ENCODE measurements around the gene IMMT. TPM values are rescaled to one million over a fixed set of nuclear protein-coding genes. Genes with fewer than 3 reads are reported as not detected.

Gene IMMT
- total and polyA plus RNA-seq, 9 of the 15 experiments (the other 6 are each of a cell fraction or from before 2014, with no cell fraction given), result 119 to 294 (median 140) TPM

GRCh38 chr2:86204458-86204857 is 9.2 kb upstream of the IMMT start (continued):
- TF ChIP-seq SFPQ (IDR thresholded peaks at IDR 0.05; ENCODE audit: low read depth, low read length) (no peak), NCOR1 (IDR thresholded peaks at IDR 0.05) (peak; percentile 79), KDM1A (IDR thresholded peaks at IDR 0.05) (peak; percentile 82 to 84), SETDB1 (IDR thresholded peaks at IDR 0.05; ENCODE audit: low read length) (no peak), CEBPB (tag; IDR thresholded peaks at IDR 0.05) (no peak), ZFP30 (CRISPR knock-in tag; IDR thresholded peaks at IDR 0.05; ENCODE audit: borderline replicate concordance) (no peak), CBX1 (IDR thresholded peaks at IDR 0.05; ENCODE audit: low read depth) (no peak), CTCF (IDR thresholded peaks at IDR 0.05 in 2 of 3, conservative IDR thresholded peaks at IDR 0.05 in 1 of 3; ENCODE audit: insufficient read depth in 2 of 3, low read depth in 1 of 3, low read length in 3 of 3) (no peak), ZBTB5 (IDR thresholded peaks at IDR 0.05) (no peak), ATF1 (CRISPR knock-in tag; IDR thresholded peaks at IDR 0.05) (no peak), ATF1 (tag; IDR thresholded peaks at IDR 0.05) (no peak), E4F1 (CRISPR knock-in tag; IDR thresholded peaks at IDR 0.05; ENCODE audit: borderline replicate concordance) (no peak), USF2 (CRISPR knock-in tag; IDR thresholded peaks at IDR 0.05) (no peak), PHF8 (IDR thresholded peaks at IDR 0.05; ENCODE audit: borderline replicate concordance, low read length) (no peak), ZNF518B (CRISPR knock-in tag; IDR thresholded peaks at IDR 0.05) (no peak), FOXK1 (CRISPR knock-in tag; IDR thresholded peaks at IDR 0.05; ENCODE audit: borderline replicate concordance) (no peak)

All from K562 (cell line).